GM12874 (cell line): ENCODE measurements around the gene POC1B.

Experiments
- TF ChIP-seq, protein P1 (sequence below): IDR thresholded peaks from 2 replicates; pipeline ENCODE4 v1.5.1; 2011; ENCODE audit warnings: low read depth, mild to moderate bottlenecking, control low read depth, low read length, moderate library complexity; ENCODE audit not compliant: insufficient read depth

POC1B gene

DNA sequence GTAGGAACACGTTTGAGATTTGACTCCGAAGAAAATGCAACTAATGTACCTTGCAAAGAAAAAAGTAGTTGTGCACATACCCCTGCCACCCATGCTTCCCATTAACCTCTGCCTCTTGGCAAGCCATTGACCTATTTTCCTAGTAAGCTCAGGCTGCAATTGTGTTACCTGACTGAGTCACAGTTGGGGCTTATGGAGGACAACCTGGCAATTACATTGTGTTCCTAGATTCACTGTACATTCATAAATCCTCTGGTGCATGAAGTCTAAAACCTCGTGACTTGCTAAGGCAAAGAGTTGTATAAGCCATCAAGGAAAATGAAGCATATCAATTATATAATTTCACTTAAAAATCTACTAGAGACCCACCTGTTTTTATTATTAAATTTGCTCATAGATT, 111.5 kb downstream of the POC1B start:
- TF ChIP-seq, protein P1, sequence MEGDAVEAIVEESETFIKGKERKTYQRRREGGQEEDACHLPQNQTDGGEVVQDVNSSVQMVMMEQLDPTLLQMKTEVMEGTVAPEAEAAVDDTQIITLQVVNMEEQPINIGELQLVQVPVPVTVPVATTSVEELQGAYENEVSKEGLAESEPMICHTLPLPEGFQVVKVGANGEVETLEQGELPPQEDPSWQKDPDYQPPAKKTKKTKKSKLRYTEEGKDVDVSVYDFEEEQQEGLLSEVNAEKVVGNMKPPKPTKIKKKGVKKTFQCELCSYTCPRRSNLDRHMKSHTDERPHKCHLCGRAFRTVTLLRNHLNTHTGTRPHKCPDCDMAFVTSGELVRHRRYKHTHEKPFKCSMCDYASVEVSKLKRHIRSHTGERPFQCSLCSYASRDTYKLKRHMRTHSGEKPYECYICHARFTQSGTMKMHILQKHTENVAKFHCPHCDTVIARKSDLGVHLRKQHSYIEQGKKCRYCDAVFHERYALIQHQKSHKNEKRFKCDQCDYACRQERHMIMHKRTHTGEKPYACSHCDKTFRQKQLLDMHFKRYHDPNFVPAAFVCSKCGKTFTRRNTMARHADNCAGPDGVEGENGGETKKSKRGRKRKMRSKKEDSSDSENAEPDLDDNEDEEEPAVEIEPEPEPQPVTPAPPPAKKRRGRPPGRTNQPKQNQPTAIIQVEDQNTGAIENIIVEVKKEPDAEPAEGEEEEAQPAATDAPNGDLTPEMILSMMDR, result no peak

DNA sequence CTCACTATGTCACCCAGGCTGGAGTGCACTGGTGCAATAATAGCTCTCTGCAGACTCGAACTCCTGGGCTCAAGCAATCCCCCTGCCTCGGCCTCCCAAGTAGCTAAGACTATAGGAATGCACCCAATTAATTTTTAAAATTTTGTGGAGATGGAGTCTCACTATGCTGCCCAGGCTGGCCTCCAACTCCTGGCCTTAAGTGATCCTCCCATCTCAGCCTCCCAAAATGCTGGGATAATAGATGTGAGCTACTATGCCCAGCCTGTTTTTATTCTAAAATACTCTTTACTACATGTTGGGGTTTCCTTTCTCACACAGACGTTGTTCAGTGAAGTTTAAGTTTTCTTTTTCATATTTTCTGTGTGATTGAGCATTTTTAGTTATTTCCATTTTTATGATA, 112.6 kb downstream of the POC1B start:
- TF ChIP-seq, protein P1, result no peak

DNA sequence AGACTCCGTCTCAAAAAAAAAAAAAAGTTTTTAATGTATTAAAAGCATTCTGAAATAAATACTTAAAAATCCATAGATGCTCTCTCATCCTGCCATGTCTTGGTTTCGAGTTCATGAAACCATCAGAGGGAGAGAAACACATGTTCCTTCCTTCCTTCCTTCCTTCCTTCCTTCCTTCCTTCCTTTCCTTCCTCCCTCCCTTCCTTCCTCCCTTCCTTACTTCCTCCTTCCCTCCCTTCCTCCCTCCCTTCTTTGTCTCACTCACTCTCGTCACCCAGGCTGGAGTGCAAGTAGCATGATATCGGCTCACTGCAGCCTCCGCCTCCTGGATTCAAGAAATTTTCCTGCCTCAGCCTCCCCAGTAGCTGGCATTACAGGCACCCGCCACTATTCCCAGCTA, 113.2 kb downstream of the POC1B start:
- TF ChIP-seq, protein P1, result no peak

DNA sequence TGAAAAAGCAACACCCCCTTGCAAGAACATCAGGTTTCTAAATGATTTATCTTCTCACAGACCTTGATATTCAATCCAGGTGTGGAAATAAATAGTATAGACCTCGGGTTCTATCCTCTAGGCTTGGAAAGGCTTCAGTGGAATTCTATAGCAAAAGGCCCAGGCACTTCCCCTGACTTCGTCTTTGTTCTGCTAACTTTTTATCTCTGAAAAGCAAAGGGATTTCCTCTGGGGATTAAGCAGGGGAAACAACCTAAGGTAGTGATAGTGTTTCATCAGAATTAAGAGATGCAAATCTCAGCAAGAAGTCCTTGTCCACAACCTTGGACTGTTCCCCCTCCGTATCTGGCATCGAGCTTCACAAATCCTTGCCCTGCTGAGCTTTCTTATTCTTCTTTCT, 114.0 kb downstream of the POC1B start:
- TF ChIP-seq, protein P1, result no peak

DNA sequence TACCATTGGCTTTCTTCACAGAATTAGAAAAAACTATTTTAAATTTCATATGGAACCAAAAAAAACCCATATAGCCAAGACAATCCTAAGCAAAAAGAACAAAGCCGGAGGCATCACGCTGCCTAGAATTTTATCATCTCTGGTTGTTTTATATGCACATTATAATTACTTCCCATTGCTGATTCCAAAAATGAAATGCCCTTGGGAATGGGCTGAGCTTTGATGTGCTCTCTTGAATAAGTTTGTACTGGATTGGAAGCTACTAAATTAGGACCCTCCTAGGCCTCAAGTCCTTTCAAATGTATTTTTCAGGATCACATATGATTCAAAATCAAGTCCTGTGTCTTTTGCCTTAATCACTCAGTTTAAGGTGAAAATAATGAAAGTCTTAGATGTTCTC, 114.6 kb downstream of the POC1B start:
- TF ChIP-seq, protein P1, result no peak

DNA sequence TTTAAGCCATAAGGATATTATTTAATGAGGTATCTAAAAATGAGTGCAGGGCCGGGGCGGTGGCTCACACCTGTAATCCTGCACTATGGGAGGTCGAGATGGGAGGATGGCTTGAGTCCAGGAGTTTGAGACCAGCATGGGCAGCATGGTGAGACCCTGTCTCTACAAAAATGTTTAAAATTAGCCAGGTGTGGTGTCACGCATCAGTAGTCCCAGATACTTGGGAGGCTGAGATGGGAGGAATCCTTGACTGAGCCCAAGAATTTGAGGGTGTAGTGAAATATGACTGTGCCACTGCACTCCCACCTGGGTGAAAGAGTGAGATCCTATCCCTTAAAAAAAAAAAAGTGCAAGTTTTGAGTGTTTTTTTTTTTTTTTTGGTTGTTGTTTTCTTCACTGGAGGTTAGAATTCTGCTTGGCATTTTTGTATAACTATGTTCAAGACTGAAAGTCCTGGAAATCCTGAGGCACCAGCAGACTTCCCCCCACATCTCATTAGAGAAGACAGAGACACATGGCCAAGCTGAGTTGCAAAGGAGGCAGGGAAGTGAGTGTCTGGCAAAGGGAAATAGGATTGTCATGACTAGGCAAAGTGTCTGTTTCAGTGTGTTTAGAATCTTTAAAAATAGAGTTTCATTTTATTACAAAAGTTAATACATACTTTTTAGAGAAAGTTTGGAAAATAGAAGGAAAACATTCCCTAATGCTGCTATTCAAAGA, 120.1 kb downstream of the POC1B start:
- TF ChIP-seq, protein P1, result no peak

DNA sequence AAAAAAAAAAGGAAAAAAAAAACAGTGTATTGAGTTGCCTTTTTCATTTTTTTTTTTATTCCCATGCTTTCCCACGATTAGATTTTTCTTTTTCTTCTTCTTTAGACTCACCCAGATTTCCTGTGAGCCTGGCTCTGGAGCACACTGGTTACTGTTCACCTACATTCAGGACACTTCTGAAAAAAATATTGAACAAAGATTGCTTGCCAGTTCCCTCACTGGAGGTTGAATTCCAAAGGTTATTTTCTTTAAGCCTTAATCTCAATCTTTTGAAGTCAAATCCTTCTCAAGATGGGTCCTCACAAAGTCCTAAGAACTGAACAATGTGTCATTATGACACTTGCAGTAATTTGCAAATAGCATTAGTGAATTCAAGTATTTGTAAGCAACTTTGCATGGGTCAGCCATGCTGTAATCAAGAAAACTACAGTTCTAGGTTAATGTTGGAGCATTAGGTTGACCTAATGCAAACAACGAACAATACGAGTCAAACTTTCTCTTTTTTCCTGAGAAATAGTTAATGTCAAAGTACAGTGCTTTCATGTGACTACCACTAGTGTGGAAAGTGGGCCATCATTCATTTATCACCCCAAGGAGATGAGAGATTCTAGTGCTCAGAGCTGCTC, 124.3 kb downstream of the POC1B start:
- TF ChIP-seq, protein P1, result no peak
